DMS 273 (cell line): Measurements from ENCODE around the gene SELENOI.
A peak's percentile ranks its signal among the peaks of the same experiment; 100 is the strongest.
"Not testable (repeated sequence)": the region's sequence is repeated elsewhere in the genome, so short reads cannot be mapped to it uniquely, and the experiment has no call there.

Experiments
- DNase-seq: peaks from one replicate; lab custom pipeline; 2025; ENCODE audit not compliant: unreplicated experiment; lab: John Stamatoyannopoulos, UW

Gene SELENOI

GRCh38 chr2:26345545-26346453 lies at the start of gene SELENOI:
Gene SELENOI (plus strand): TSS chr2:26346143. CDS start chr2:26346233, 90 bp downstream.
- peak; percentile 100 for DNase-seq

- DNase-seq: no peak
Observed at GRCh38 chr2:26297061-26297460, 48.9 kb upstream of the SELENOI start.

- no peak for DNase-seq
Observed at GRCh38 chr2:26298286-26298637, 47.7 kb upstream of the SELENOI start.

GRCh38 chr2:26298638-26299393 lies 47.1 kb upstream of the SELENOI start:
- no peak for DNase-seq

GRCh38 chr2:26299471-26300101 lies 46.4 kb upstream of the SELENOI start:
- peak; percentile 24 for DNase-seq

GRCh38 chr2:26300234-26300925 lies 45.6 kb upstream of the SELENOI start:
- DNase-seq: no peak

GRCh38 chr2:26302846-26303245 lies 43.1 kb upstream of the SELENOI start:
- no peak for DNase-seq

GRCh38 chr2:26305094-26305493 lies 40.8 kb upstream of the SELENOI start:
- not testable (repeated sequence) for DNase-seq

GRCh38 chr2:26305540-26305939 lies 40.4 kb upstream of the SELENOI start:
- DNase-seq: no peak

GRCh38 chr2:26309921-26310320 lies 36.0 kb upstream of the SELENOI start:
- no peak for DNase-seq

- no peak for DNase-seq
Observed at GRCh38 chr2:26312471-26312870, 33.5 kb upstream of the SELENOI start.

- DNase-seq: no peak
Observed at GRCh38 chr2:26313446-26313845, 32.5 kb upstream of the SELENOI start.

- peak; percentile 27 for DNase-seq
Observed at GRCh38 chr2:26314243-26314642, 31.7 kb upstream of the SELENOI start.

GRCh38 chr2:26316041-26316440 lies 29.9 kb upstream of the SELENOI start:
- peak; percentile 67 for DNase-seq

- no peak for DNase-seq
Observed at GRCh38 chr2:26316845-26317244, 29.1 kb upstream of the SELENOI start.

GRCh38 chr2:26317377-26318105 lies 28.4 kb upstream of the SELENOI start:
- DNase-seq: peak; percentile 39

GRCh38 chr2:26318950-26319349 lies 27.0 kb upstream of the SELENOI start:
- DNase-seq: peak; percentile 77

- not testable (repeated sequence) for DNase-seq
Observed at GRCh38 chr2:26324479-26324878, 21.5 kb upstream of the SELENOI start.

- peak; percentile 18 for DNase-seq
Observed at GRCh38 chr2:26324903-26325302, 21.0 kb upstream of the SELENOI start.

- DNase-seq: no peak
Observed at GRCh38 chr2:26325851-26326250, 20.1 kb upstream of the SELENOI start.
